Left renal cortex interstitium (tissue), 4 donors: ENCODE measurements around the gene RPS18. TPM values are rescaled to one million over a fixed set of nuclear protein-coding genes. Genes with fewer than 3 reads are reported as not detected.

ENCODE experiments used
- DNase-seq, 4 donors: peaks; one replicate each; pipeline ENCODE4 v3.0.0-alpha.2; 2013; ENCODE audit warnings: low read depth in 4 of 4, low spot score in 2 of 4, missing footprints in 1 of 4
- polyA plus RNA-seq, 4 donors: library from polyadenylated mRNA; unstranded; fragments of 120-200 nt; gene quantifications; one replicate each; pipeline ENCODE4 v1.2.1, GENCODE V29; 2013; ENCODE audit not compliant: insufficient read length in 4 of 4

RPS18 gene
- polyA plus RNA-seq, 4 donors, result 2,825 to 3,624 (median 3,323) TPM

GRCh38 chr6:33313105-33313708 lies 41.3 kb downstream of the RPS18 start:
- no peak for DNase-seq

GRCh38 chr6:33313709-33314514 lies 42.0 kb downstream of the RPS18 start, which contains the start of gene TAPBP:
TAPBP (minus strand) TSS chr6:33314078; CDS start chr6:33314041, 37 bp downstream.
- peak in 1 of 4 donors; percentile 60 for DNase-seq

GRCh38 chr6:33314515-33314942 lies 42.7 kb downstream of the RPS18 start:
- peak in 1 of 4 donors; percentile 51 for DNase-seq

DNA sequence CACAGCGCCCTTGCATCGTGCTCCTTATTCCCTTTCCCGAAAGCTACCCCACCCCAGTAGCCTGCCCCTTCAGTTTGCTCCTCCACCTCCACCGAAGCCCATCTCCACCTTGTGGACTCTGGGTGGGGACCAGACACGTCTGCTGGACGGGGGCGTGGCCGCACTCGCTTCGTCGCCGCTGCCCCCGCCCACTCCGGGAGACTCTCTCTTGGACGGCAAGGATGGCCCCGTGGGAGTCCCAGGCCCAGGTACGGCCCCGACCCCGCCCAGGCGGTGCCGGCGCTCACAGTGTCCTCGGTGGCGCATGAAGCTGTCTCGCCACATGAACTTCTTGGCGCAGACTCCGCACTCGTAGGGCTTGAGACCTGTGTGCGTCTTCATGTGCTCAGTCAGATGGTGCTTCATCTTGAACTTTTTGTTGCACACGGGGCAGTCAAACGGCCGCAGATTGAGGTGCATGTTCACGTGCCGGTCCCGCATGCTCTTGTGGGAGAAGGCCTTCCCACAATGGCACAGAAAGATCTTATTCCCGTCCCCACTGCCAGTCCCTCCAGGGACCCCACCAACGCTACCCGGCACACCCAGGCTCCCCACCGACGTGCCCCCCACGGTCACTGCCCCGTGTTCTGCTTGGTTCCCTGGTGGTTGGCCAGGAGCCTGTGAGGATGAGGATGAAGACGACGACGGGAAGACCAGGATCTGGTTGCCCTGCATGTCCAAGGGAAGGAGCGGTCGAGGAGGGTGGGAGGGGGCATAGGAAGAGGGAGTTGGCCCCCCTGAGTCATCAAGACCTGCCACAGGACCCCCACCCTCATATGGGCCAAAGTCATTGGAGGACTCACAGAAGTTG lies 43.3 kb downstream of the RPS18 start:
- no peak for DNase-seq

GRCh38 chr6:33315793-33316602 lies 44.1 kb downstream of the RPS18 start:
- no peak for DNase-seq

- DNase-seq, result no peak
Observed at GRCh38 chr6:33316603-33317418, 44.9 kb downstream of the RPS18 start.

GRCh38 chr6:33317419-33317668 lies 45.5 kb downstream of the RPS18 start:
- no peak for DNase-seq

DNA sequence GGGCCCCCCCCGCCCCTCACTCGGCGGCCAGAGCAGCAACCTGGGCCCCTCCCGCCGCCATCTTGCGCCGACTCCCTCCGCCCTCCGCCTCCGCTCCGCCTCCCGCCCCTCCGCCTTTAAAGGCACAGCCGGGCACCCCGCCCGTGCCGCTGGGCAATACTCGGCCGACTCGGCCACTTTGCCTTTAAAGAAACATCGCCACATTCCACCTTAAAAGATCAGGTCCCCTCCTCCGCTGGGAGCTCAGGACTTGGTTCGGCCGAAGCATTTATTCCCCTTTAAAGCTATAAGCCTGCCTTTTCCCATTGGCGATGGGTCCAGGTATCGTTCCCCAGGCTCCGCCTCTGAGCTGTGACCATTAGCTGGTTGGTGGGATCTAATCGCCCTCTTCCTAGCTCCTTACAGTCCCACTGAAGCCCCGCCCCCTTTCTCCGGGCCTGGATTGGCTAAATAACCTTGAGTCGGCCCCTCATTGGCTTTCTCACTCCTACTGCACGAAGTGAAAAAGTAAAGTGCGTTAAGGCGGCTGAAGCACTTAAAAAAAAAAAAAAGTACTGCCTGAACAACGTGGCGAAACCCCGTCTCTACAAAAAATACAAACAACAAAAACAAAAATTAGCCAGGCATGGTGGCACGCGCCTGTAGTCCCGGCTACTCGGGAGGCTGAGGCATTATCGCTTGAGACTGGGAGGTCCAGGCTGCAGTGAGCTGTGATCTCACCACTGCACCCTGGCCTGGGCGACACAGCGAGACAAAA lies 46.0 kb downstream of the RPS18 start, which contains the start of gene ZBTB22:
ZBTB22 (minus strand) TSS at position 76 of the 757 bp plus-strand sequence. CDS start 828 bp downstream, outside the sequence.
- peak; percentile 98 to 100 (median 98) for DNase-seq

GRCh38 chr6:33318426-33319073 lies 46.7 kb downstream of the RPS18 start:
- DNase-seq, result no peak

GRCh38 chr6:33319939-33320314 lies 48.1 kb downstream of the RPS18 start:
- no peak for DNase-seq

DNA sequence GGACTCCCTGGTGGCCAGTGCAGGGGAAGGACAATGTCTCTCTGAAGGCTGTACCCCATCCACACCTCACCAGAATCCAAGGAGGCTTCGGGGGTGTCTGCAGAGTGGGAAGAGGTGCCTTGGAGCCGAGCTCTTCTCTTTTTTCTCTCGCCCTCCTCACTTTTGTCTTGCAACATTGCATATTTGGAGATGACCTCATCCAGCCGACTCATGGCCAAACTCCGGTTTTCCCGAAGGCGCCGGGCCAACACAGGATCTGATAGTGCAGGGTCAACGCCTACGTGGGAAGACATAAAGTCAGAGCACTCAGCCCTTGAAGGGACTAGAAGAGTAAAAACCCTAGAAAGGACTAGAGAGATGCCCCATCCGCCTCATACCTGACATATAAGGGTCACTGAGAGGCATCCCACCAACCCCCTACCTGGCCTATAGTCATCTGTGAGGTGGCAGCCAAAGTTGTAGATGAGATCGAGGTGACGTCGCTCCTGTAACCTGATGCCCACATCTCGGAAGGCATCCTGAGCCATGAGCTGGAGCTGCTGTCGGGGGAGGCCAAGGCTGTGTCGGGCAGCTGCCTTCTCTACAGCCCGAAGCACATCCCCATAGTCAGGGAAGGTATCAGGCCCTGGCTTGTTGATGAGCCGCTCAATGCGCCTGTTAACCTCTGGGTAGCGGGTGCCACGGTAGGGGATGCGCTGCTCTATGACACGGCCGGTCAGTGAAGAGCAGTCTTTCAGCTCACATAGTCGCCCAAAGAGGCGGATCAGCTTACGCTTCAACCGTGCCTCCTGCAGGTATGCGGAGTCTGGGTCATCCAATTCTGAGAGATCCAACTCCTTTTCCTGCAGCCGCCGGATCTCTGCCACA lies 48.7 kb downstream of the RPS18 start:
- DNase-seq, result no peak

DNA sequence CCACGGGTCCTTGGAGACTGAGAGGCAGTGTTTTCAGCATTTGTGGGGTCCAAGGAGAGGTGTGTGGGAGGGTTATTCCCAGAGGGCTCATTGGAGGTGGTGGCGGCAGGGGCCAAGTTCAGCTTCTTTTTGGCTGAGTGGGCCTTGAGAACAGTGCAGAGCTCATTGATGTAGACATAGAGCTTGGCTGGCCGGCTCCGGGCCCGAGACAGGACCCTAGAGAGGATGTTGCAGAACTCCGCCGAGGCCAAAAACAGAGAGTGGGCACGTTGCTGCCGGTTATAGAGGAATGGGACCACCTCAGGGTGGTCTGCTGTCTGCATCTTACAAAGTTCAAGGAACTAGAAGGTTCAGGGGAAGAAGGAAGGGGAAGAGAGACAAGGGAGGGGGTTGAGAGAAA lies 49.4 kb downstream of the RPS18 start:
- DNase-seq, result no peak

GRCh38 chr6:33323623-33323948 lies 51.7 kb downstream of the RPS18 start:
- no peak for DNase-seq

- DNase-seq, result no peak
Observed at GRCh38 chr6:33324125-33324524, 52.2 kb downstream of the RPS18 start.
